Heart right ventricle (tissue), 16 donors: ENCODE results near the gene TRIM47. TPM values are rescaled to one million over a fixed set of nuclear protein-coding genes. Genes with fewer than 3 reads are reported as not detected.
A peak's percentile ranks its signal among the peaks of the same experiment; 100 is the strongest.

ENCODE experiments used
- ATAC-seq, 8 donors: fragments of 200-7000 bp; cut with Tn5 transposase; one replicate each; pipeline ENCODE4 v1.9.1; 2020; ENCODE audit warnings: mild to moderate bottlenecking in 8 of 8, moderate library complexity in 8 of 8, moderate number of reproducible peaks in 1 of 8
- DNase-seq, 2 donors: peaks; one replicate each; pipeline ENCODE4 v3.0.0-alpha.2; 2020
- H3K27ac ChIP-seq, 10 donors: fragments of 200-600 bp; sonication (generic) in 2 of 10; one replicate each; pipeline versions ENCODE4 v1.5.0 to v1.8.0; 2020 to 2022; ENCODE audit warnings: mild to moderate bottlenecking in 3 of 10
- H3K27me3 ChIP-seq, 7 donors: fragments of 200-600 bp; one replicate each; pipeline ENCODE4 v1.8.0; 2021 to 2022; ENCODE audit warnings: mild to moderate bottlenecking in 2 of 7
- H3K36me3 ChIP-seq, 9 donors: fragments of 200-600 bp; sonication (generic) in 1 of 9; one replicate each; pipeline versions ENCODE4 v1.5.0 to v1.8.0; 2020 to 2022; ENCODE audit warnings: mild to moderate bottlenecking in 2 of 9
- H3K4me1 ChIP-seq, 9 donors: fragments of 200-600 bp; sonication (generic) in 1 of 9; one replicate each; pipeline versions ENCODE4 v1.5.0 to v1.8.0; 2020 to 2022; ENCODE audit warnings: mild to moderate bottlenecking in 4 of 9
- H3K4me3 ChIP-seq, 10 donors: fragments of 200-600 bp; sonication (generic) in 2 of 10; one replicate each; pipeline versions ENCODE4 v1.5.0 to v1.8.0; 2020 to 2022; ENCODE audit warnings: mild to moderate bottlenecking in 7 of 10, moderate library complexity in 2 of 10
- H3K9me3 ChIP-seq, 11 donors: fragments of 200-600 bp in 10 of 11; sonication (generic) in 2 of 11; one replicate each; pipeline versions ENCODE4 v1.5.0 to v1.8.0; 2013 to 2022; ENCODE audit warnings: mild to moderate bottlenecking in 2 of 11, control low read depth in 1 of 11, moderate library complexity in 1 of 11
- WGBS, 2 donors: extraction: QIAGEN DNeasy Blood & Tissue Kit; methylation state at CpG; one replicate each; pipeline ENCODE4 v1.1.7; 2013; ENCODE audit warnings: inconsistent platforms in 1 of 2; 5-methylcytosine and 5-hydroxymethylcytosine counted together
- intact Hi-C, 10 donors: fragments of 100-400 bp; cut with DNase I; formaldehyde crosslinking; loops; one replicate each; pipeline versions ENCODE4 v1.11.1 to v1.14.2; 2022
- polyA plus RNA-seq, 2 donors: library from polyadenylated mRNA; stranded (reverse); fragments of 200-250 nt; gene quantifications; one replicate each; pipeline ENCODE4 v1.2.3, GENCODE V29; 2013
- total RNA-seq, 10 donors: library from RNA; stranded (reverse); fragmentation: NEBNext Ultra II Directional in 3 of 10; extraction: Animal tissue kit (Norgen Biotek cat#: 25700) in 3 of 10; gene quantifications; one replicate each; pipeline versions ENCODE4 v1.2.1 to v1.2.4, GENCODE V29; 2021 to 2023
- TF ChIP-seq, protein P1 (sequence below), 9 donors: fragments of 200-600 bp; sonication (generic) in 2 of 9; IDR thresholded peaks; one replicate each; pipeline versions ENCODE4 v1.5.0 to v1.8.0; 2021 to 2022; ENCODE audit warnings: antibody characterized with exemption in 9 of 9, mild to moderate bottlenecking in 5 of 9, moderate library complexity in 1 of 9
- donor health status: Arrhythmogenic right ventricular cardiomyopathy.
- donor health status: ischemic (EF 13 %, LVEDD 7.1; RV severe dilation, severe dysfunction).
- donor health status: healthy with polysubstance abuse.
- donor health status: DM: no; HTN: yes; CAD: no.
- donor health status: DM: no; HTN: no; CAD: no.
- donor health status: ischemic (EF 25% LVEDD 6.9; RV normal size, moderate dysfunction).
- donor health status: ischemic (EF 25% LVEDD 5.7; RV mildly dilated, moderate dysfunction).
- donor health status: healthy.
- donor health status: DM: yes; HTN: yes; CAD: no.
- donor health status: Ischemic cardiomyopathy.
- donor health status: ischemic (EF 35%, LVEDD 5.7; RV mildly dilated, moderate dysfunction).
- donor health status: nonischemic (EF 11% LVEDD 7.7; RV severe dilation, severe dysfunction).
- donor health status: DM: yes; HTN: yes; CAD: no.
- donor health status: PGD.
- donor health status: ischemic (EF 29% LVEDD 5.4; RV normal size, mild dysfunction).
- donor health status: nonischemic (EF 23%, LVEDD 6.1; RV moderate dilation, normal function).

The TRIM47 gene
- total and polyA plus RNA-seq, 12 donors, result 9.3 to 53.1 (median 22.5) TPM

DNA sequence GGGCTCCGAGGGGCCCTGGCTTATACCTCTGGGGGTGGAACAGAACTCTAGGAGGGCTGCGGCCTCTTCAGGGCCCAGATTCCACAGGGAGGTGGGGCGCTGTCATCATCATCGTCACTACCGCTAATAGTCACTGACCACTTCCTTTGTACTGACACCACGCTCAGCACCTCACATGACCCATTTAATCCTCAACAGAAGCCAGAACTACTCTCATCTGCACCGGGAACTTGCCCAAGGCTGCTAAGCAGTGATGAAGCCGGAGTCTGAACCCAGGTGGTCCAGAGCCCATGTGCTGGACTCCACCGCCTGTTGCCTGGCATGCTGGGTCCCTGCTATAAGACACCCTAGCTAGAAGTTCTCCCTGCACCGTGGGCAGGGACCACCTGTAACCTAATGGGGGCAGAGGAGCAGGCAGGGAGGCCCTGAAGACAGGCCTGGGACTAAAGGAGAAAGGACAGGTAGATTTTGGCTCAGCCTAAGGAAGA, 46.2 kb downstream of the TRIM47 start:
- Histone ChIP-seq H3K27ac (peak overlapping the region in 7 of 10 donors; percentile 31 to 87 (median 54)), H3K4me1 (peaks cover 11 to 45% (median 29%) of the 10 kb centered on the region in 9 donors), H3K9me3 (no peaks in the 10 kb centered on the region), H3K27me3 (no peaks in the 10 kb centered on the region), H3K4me3 (peak overlapping the region in 1 of 10 donors; percentile 25), H3K36me3 (peaks cover 0 to 89% (median 0%) of the 10 kb centered on the region in 9 donors)
- DNase-seq (no peak), ATAC-seq (peak in 5 of 8 donors; percentile 6 to 51 (median 35))
- TF ChIP-seq, protein P1, sequence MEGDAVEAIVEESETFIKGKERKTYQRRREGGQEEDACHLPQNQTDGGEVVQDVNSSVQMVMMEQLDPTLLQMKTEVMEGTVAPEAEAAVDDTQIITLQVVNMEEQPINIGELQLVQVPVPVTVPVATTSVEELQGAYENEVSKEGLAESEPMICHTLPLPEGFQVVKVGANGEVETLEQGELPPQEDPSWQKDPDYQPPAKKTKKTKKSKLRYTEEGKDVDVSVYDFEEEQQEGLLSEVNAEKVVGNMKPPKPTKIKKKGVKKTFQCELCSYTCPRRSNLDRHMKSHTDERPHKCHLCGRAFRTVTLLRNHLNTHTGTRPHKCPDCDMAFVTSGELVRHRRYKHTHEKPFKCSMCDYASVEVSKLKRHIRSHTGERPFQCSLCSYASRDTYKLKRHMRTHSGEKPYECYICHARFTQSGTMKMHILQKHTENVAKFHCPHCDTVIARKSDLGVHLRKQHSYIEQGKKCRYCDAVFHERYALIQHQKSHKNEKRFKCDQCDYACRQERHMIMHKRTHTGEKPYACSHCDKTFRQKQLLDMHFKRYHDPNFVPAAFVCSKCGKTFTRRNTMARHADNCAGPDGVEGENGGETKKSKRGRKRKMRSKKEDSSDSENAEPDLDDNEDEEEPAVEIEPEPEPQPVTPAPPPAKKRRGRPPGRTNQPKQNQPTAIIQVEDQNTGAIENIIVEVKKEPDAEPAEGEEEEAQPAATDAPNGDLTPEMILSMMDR (IDR thresholded peaks at IDR 0.05), result no peak
- intact Hi-C loops, result no loop called here
- WGBS, 2 donors, result 72 to 76% methylated on average over 10 of the region's 10 CpGs

DNA sequence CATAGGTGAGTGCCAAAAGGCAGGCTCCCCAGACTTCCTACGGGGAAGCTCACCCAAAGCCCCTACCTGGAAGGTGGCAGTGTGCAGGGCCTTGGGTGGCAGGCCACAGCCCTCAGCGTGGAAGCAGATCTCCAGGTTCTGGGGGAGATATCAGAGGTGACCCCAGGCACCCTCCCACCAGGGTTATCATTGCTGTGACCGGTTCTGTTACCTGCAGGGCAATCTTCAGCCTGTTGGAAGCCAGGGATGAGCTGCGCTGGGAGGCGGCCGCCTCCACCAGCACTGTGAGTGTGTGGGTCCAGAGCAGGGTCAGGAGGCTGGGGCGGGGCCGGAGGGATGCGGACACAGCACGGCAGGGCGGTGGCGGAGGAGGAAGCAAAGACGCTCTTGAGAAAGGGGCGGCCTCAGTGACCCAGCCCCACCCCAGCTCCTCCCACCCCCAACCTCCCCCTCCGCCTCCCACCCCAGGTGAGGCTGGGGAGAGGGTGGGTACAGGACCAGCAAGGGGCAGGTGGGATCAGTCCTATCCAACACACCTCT, 47.3 kb downstream of the TRIM47 start:
- TF ChIP-seq, protein P1 (IDR thresholded peaks at IDR 0.05), result no peak
- DNase-seq (no peak), ATAC-seq (no peak)
- Histone ChIP-seq H3K4me1 (peaks cover 17 to 53% (median 39%) of the 10 kb centered on the region in 9 donors), H3K4me3 (no peak overlapping the region), H3K27me3 (no peaks in the 10 kb centered on the region), H3K9me3 (no peaks in the 10 kb centered on the region), H3K36me3 (peaks cover 0 to 88% (median 2%) of the 10 kb centered on the region in 9 donors), H3K27ac (no peak overlapping the region)
- WGBS, 2 donors, result 87 to 88% methylated on average over 14 to 15 of the region's 15 CpGs
- intact Hi-C loops, result no loop called here

DNA sequence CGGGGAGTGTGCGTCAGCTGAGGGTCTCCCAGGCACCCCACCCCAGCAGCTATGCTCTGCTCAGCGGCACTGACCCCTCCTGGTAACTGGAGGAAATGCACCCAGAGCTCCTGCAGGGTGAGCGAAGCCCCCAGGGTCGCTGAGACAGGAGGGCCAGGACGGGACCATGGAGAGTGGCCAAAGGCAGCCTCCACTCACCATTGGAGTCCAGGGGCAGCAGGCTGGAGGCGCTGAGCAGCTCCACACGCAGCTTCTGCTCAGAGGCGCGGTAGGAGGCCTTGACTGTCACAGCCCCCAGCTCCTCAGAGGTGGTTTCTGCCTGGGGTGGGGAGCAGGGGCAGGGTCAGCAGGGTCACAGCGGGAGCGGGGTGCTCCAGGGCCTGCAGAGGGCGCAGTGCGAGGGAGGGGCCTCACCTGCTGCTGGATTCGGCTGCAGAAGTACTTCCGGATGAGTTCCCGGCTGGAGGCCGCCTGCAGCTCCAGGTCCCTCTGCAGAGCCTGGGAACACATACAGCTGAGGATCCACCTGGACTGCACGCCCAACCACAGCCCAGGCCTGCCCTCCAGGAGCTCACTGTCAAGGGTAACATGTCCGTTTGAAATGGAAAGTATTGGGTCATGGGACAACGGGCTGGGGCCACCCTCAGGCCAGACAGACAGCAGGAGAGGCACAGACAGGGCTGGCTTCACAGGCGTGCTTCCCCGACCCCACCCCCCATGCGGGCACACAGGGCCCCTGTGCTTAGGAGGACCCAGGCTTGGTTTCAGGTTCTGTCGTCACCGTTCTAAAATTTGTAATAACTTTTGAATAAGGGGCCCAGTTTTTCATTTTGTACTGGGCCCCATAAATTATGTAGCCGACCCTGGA, 48.0 kb downstream of the TRIM47 start:
- no peaks in the 10 kb centered on the region for H3K27me3 ChIP-seq
- H3K9me3 ChIP-seq, result no peaks in the 10 kb centered on the region
- peaks cover 0 to 88% (median 1%) of the 10 kb centered on the region in 9 donors for H3K36me3 ChIP-seq
- ATAC-seq (no peak), DNase-seq (no peak)
- TF ChIP-seq, protein P1 (IDR thresholded peaks at IDR 0.05), result peak in 8 of 9 donors; percentile 9 to 57 (median 42)
- H3K4me1 ChIP-seq, result peaks cover 17 to 53% (median 39%) of the 10 kb centered on the region in 9 donors
- intact Hi-C loops, result no loop called here
- WGBS, 2 donors, result 76 to 78% methylated on average over 27 of the region's 27 CpGs
- no peak overlapping the region for H3K27ac ChIP-seq
- H3K4me3 ChIP-seq, result no peak overlapping the region

DNA sequence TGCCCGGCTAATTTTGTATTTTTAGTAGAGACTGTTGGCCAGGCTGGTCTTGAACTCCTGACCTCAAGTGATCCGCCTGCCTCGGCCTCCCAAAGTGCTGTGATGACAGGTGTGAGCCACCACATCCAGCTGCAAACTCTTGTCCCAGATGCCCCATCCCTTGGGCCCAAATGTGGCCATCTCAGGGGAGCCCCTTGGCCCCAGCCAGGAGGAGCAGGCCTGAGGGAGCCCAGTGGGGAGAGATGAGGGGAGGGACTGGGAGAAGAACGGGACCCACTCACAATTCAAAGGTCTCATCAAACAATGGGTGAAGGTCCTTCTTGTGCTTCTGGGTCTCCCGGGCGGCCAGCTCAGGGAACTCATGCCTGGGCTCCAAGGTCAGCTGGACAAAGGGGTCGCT, 48.6 kb downstream of the TRIM47 start:
- peaks cover 0 to 88% (median 4%) of the 10 kb centered on the region in 9 donors for H3K36me3 ChIP-seq
- 87 to 90% methylated on average over 7 of the region's 7 CpGs for WGBS, 2 donors
- no peaks in the 10 kb centered on the region for H3K27me3 ChIP-seq
- TF ChIP-seq, protein P1 (IDR thresholded peaks at IDR 0.05), result no peak
- no peak for DNase-seq
- H3K27ac ChIP-seq, result no peak overlapping the region
- ATAC-seq, result no peak
- no peaks in the 10 kb centered on the region for H3K9me3 ChIP-seq
- intact Hi-C loops, result loop anchor here in 3 of 10 donors (5.0 to 10.0 kb wide), 4 partner anchors 37 to 62 kb away; partner anchors contain the start of gene GALK1 (in 1 of the 3)
- H3K4me1 ChIP-seq, result peaks cover 17 to 53% (median 41%) of the 10 kb centered on the region in 9 donors
- H3K4me3 ChIP-seq, result no peak overlapping the region
